HepG2 (cell line): ENCODE results near the gene WDR62. TPM values are rescaled to one million over a fixed set of nuclear protein-coding genes. Genes with fewer than 3 reads are reported as not detected.

ENCODE experiments used
- ATAC-seq: fragments of 200-7000 bp; cut with Tn5 transposase; 3 replicates; pipeline ENCODE4 v1.9.1; 2020; ENCODE audit warnings: mild to moderate bottlenecking, moderate library complexity
- BruUV-seq: library from RNA; stranded (reverse); fragments of 400-500 nt; replicated peaks from 2 replicates; lab custom pipeline; 2021; lab: Mats Ljungman, UMichigan
- CTCF ChIA-PET: fragments of 300-600 bp; formaldehyde crosslinking; extraction: SDS; loops from one replicate; lab custom pipeline; 2021; ENCODE audit warnings: low total read pairs, inconsistent platforms, low intra/inter-chr PET ratio; lab: Yijun Ruan, JAX
- POLR2A ChIA-PET: fragments of 350-600 bp; sonication (Branson Sonifier 250); formaldehyde crosslinking; loops from one replicate; lab custom pipeline; 2020; ENCODE audit warnings: antibody characterized with exemption, inconsistent platforms; lab: Yijun Ruan, JAX
- DNase-seq: peaks from one replicate; pipeline ENCODE4 v3.0.0-alpha.2; 2015; ENCODE audit warnings: low spot score
- FAIRE-seq: peaks from 3 replicates; lab custom pipeline; 2011; peaks lifted over from hg19 to GRCh38; lab: Jason Lieb, UNC
- H2AFZ ChIP-seq: one replicate; pipeline ENCODE4 v1.6.1; 2011; ENCODE audit warnings: low read length, inconsistent platforms
- H3K27ac ChIP-seq: fragments of 300-600 bp; 3 replicates; pipeline ENCODE4 v1.8.0; 2011; ENCODE audit warnings: mixed run types, mild to moderate bottlenecking, mixed read lengths, low read length, inconsistent platforms; ENCODE audit not compliant: insufficient read depth; ENCODE audit errors: extremely low read length
- H3K27me3 ChIP-seq, 2 experiments: fragments of 200-600 bp in 1 of 2; 2 replicates in 1 of 2; 3 replicates in 1 of 2; pipeline versions ENCODE4 v1.6.0 to v1.8.0; 2011; ENCODE audit warnings: low read length in 2 of 2, mild to moderate bottlenecking in 2 of 2, moderate library complexity in 2 of 2, inconsistent platforms in 1 of 2; ENCODE audit not compliant: insufficient read depth in 2 of 2, control insufficient read depth in 1 of 2
- H3K36me3 ChIP-seq, 2 experiments: fragments of 200-600 bp in 1 of 2; replicated peaks in 1 of 2; 2 replicates in 1 of 2; 3 replicates in 1 of 2; pipeline versions ENCODE4 v1.5.1 to v1.8.0; 2011; ENCODE audit warnings: low read length in 2 of 2, inconsistent platforms in 1 of 2; ENCODE audit not compliant: insufficient read depth in 2 of 2, control insufficient read depth in 1 of 2
- H3K4me1 ChIP-seq: 2 replicates; pipeline ENCODE4 v1.5.1; 2012; ENCODE audit warnings: low read length, inconsistent platforms; ENCODE audit not compliant: insufficient read depth
- H3K4me2 ChIP-seq: 2 replicates; pipeline ENCODE4 v1.6.0; 2011; ENCODE audit warnings: low read depth, low read length, inconsistent platforms
- H3K4me3 ChIP-seq, 3 experiments: fragments of 200-600 bp in 1 of 3; sonication (generic), shearing (Covaris generic) in 1 of 3; replicated peaks in 1 of 3; 2 replicates each; pipeline ENCODE4 v1.5.1; 2011 to 2016; ENCODE audit warnings: low read length in 3 of 3, inconsistent platforms in 2 of 3, low read depth in 2 of 3, mild to moderate bottlenecking in 2 of 3, control low read depth in 1 of 3, mixed read lengths in 1 of 3; ENCODE audit not compliant: insufficient read depth in 1 of 3
- H3K79me2 ChIP-seq: one replicate; pipeline ENCODE4 v1.6.1; 2011; ENCODE audit warnings: low read length, inconsistent platforms; ENCODE audit not compliant: insufficient read depth
- H3K9ac ChIP-seq: 2 replicates; pipeline ENCODE4 v1.6.0; 2011; ENCODE audit warnings: mild to moderate bottlenecking, low read depth, low read length, inconsistent platforms; ENCODE audit not compliant: insufficient read depth
- H3K9me3 ChIP-seq: 2 replicates; pipeline ENCODE4 v1.5.1; 2012; ENCODE audit warnings: mild to moderate bottlenecking, low read length
- H4K20me1 ChIP-seq: 2 replicates; pipeline ENCODE4 v1.6.0; 2011; ENCODE audit warnings: inconsistent platforms, mild to moderate bottlenecking, low read length, moderate library complexity; ENCODE audit not compliant: insufficient read depth
- AGO2 ChIP-seq: fragments of 200-400 bp; formaldehyde crosslinking; optimal IDR thresholded peaks from 2 replicates; pipeline ENCODE3; 2017; ENCODE audit warnings: mild to moderate bottlenecking, low read depth, low read length, moderate library complexity
- ARNT ChIP-seq: fragments of 450-650 bp; IDR thresholded peaks from 2 replicates; pipeline ENCODE4 v1.6.1; 2017
- CBX1 ChIP-seq: IDR thresholded peaks from one replicate; pipeline ENCODE4 v1.6.1; 2016; ENCODE audit warnings: antibody characterized with exemption, low read depth
- MZF1 ChIP-seq: sonication (generic); formaldehyde crosslinking; IDR thresholded peaks from 2 replicates; pipeline ENCODE4 v1.8.1; 2023; ENCODE audit warnings: mild to moderate bottlenecking, missing genetic modification reagents, borderline replicate concordance
- ZNF549 ChIP-seq: sonication (generic); formaldehyde crosslinking; IDR thresholded peaks from 2 replicates; pipeline ENCODE4 v1.5.0; 2020; ENCODE audit warnings: missing genetic modification reagents
- ZNF629 ChIP-seq: sonication (generic); formaldehyde crosslinking; conservative IDR thresholded peaks from 2 replicates; pipeline ENCODE4 v1.5.0; 2020; ENCODE audit warnings: missing genetic modification reagents
- WGBS: methylation state at CpG from one replicate; pipeline ENCODE4 v1.1.6; 2017; ENCODE audit warnings: low lambda C conversion rate; 5-methylcytosine and 5-hydroxymethylcytosine counted together
- in situ Hi-C: cut with HindIII; loops from 2 replicates; pipeline ENCODE4 v1.10.0; 2017; ENCODE audit warnings: low pct_unique_long_range_greater_than_20kb; ENCODE audit not compliant: extremely low pct_ligation_motif_present
- intact Hi-C: fragments of 100-400 bp; cut with micrococcal nuclease; formaldehyde crosslinking; loops from one replicate; pipeline ENCODE4 v1.10.0; 2022; ENCODE audit not compliant: unreplicated experiment
- polyA plus RNA-seq, 8 experiments: library from polyadenylated mRNA; depleted of rRNA in 3 of 8; stranded (reverse) in 7 of 8; unstranded in 1 of 8; fragments of >200 nt; fragmentation: Illumina TruSeq in 4 of 8; extraction: Trizol in 4 of 8; gene quantifications; 2 replicates each; pipeline versions ENCODE4 v1.2.1 to v1.2.3, GENCODE V29; 2011 to 2016; ENCODE audit warnings: low read depth in 4 of 8, missing spikeins in 1 of 8, mixed read lengths in 1 of 8; ENCODE audit not compliant: insufficient read depth in 1 of 8
- total RNA-seq, 5 experiments: library from RNA; depleted of rRNA; stranded (reverse); fragments of >200 nt; fragmentation: Illumina TruSeq; extraction: Trizol; gene quantifications; 2 replicates each; pipeline ENCODE4 v1.2.3, GENCODE V29; 2016; ENCODE audit warnings: low read depth in 1 of 5
- TF ChIP-seq, protein P1 (sequence below): sonication (generic); formaldehyde crosslinking; IDR thresholded peaks from 2 replicates; pipeline ENCODE4 v1.4.0; 2020; ENCODE audit warnings: missing genetic modification reagents
- TF ChIP-seq, protein P2 (sequence below): sonication (generic); formaldehyde crosslinking; IDR thresholded peaks from 2 replicates; pipeline ENCODE4 v1.5.1; 2020; ENCODE audit warnings: missing genetic modification reagents, mild to moderate bottlenecking, borderline replicate concordance
- TF ChIP-seq, protein P3 (sequence below): sonication (generic); formaldehyde crosslinking; IDR thresholded peaks from 2 replicates; pipeline ENCODE4 v1.9.0; 2021; ENCODE audit warnings: missing genetic modification reagents, borderline replicate concordance

The WDR62 gene
- total and polyA plus RNA-seq, 2 of the 13 experiments (the other 11 are each of a cell fraction or from before 2014, with no cell fraction given): 5.8 to 12.5 TPM

DNA sequence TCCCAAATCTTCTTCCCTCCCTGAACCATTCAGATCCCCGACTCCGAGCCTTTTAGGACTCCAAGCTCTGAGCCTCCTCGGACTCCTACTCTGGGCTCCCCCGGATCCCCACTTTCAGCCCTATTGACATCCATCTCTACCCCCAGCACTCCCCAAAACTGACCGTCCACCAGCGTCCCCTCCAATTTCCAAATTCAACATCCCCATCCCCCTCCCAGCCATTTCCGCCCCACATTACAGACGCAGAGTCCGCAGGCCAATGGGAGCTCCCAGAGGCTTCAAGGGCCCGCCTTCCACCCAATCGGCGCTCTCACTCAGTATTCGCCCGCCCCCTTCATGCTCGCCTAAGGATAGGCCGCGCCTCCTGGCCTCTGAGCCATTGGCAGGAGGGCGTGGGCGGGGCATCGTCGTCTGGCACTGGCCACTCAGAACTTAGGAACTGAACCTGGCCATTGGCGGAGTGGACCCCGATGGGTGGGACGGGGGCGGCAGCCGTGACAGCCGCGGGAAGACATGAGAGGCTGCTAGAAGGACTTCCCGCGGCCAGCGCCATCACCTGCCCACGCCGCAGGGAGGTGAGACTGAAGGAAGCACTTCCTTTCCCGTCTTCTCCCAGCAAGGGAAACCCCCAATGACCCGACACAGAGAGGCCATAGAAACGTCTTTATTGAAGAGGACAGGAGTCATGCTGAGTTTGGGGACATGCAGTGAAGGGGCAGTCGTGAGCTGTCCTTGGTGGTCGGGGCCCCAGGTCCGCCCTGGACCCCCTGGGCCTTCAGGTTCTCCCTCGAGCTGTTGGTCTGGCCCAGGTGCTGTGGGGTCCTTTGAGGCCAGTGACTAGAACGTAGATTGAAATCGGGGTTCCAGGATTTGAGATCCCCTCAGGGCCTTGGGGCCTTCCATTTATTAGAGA is 40.4 kb upstream of the WDR62 start, which contains the start of gene ALKBH6 (continued):
- TF ChIP-seq, protein P1, sequence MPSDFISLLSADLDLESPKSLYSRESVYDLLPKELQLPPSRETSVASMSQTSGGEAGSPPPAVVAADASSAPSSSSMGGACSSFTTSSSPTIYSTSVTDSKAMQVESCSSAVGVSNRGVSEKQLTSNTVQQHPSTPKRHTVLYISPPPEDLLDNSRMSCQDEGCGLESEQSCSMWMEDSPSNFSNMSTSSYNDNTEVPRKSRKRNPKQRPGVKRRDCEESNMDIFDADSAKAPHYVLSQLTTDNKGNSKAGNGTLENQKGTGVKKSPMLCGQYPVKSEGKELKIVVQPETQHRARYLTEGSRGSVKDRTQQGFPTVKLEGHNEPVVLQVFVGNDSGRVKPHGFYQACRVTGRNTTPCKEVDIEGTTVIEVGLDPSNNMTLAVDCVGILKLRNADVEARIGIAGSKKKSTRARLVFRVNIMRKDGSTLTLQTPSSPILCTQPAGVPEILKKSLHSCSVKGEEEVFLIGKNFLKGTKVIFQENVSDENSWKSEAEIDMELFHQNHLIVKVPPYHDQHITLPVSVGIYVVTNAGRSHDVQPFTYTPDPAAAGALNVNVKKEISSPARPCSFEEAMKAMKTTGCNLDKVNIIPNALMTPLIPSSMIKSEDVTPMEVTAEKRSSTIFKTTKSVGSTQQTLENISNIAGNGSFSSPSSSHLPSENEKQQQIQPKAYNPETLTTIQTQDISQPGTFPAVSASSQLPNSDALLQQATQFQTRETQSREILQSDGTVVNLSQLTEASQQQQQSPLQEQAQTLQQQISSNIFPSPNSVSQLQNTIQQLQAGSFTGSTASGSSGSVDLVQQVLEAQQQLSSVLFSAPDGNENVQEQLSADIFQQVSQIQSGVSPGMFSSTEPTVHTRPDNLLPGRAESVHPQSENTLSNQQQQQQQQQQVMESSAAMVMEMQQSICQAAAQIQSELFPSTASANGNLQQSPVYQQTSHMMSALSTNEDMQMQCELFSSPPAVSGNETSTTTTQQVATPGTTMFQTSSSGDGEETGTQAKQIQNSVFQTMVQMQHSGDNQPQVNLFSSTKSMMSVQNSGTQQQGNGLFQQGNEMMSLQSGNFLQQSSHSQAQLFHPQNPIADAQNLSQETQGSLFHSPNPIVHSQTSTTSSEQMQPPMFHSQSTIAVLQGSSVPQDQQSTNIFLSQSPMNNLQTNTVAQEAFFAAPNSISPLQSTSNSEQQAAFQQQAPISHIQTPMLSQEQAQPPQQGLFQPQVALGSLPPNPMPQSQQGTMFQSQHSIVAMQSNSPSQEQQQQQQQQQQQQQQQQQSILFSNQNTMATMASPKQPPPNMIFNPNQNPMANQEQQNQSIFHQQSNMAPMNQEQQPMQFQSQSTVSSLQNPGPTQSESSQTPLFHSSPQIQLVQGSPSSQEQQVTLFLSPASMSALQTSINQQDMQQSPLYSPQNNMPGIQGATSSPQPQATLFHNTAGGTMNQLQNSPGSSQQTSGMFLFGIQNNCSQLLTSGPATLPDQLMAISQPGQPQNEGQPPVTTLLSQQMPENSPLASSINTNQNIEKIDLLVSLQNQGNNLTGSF (CRISPR knock-in tag): no peak
- TF ChIP-seq, all 625 proteins: peak for 115

DNA sequence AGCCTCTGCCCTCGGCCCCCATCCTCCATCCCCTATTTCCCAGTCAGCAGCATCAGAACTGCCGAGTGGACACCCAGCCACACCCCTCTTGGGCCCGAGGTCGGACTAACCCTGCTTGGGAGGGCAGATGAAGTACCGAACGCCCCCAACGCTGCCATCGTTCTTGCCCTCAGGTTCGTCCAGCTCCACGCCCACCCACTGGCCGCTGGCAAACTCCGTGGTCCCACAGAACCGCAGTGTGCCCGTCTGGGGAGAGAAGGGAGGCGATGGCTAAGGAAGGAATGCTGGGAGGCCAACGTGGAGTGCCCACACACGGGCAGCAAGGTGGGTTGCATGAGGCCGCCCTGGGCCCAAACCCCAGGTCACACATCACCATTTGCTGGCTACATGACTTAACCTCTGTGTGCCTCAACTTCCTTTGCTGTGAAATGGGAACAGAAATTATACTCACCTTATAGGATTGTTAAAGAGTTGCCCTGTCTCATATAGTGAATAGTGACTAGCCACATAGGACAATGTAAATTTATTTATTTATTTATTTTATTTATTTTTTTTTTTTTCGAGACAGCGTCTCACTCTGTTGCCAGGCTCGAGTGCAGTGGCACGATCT is 35.5 kb upstream of the WDR62 start:
- H3K9ac ChIP-seq: no peak overlapping the region
- in situ Hi-C loops (no loop called here), intact Hi-C loops (no loop called here)
- TF ChIP-seq ZNF549 (CRISPR knock-in tag) (no peak), MZF1 (CRISPR knock-in tag) (no peak), CBX1 (no peak), ARNT (no peak), ZNF629 (CRISPR knock-in tag) (peak; percentile 71), AGO2 (peak; percentile 50)
- TF ChIP-seq, protein P2, sequence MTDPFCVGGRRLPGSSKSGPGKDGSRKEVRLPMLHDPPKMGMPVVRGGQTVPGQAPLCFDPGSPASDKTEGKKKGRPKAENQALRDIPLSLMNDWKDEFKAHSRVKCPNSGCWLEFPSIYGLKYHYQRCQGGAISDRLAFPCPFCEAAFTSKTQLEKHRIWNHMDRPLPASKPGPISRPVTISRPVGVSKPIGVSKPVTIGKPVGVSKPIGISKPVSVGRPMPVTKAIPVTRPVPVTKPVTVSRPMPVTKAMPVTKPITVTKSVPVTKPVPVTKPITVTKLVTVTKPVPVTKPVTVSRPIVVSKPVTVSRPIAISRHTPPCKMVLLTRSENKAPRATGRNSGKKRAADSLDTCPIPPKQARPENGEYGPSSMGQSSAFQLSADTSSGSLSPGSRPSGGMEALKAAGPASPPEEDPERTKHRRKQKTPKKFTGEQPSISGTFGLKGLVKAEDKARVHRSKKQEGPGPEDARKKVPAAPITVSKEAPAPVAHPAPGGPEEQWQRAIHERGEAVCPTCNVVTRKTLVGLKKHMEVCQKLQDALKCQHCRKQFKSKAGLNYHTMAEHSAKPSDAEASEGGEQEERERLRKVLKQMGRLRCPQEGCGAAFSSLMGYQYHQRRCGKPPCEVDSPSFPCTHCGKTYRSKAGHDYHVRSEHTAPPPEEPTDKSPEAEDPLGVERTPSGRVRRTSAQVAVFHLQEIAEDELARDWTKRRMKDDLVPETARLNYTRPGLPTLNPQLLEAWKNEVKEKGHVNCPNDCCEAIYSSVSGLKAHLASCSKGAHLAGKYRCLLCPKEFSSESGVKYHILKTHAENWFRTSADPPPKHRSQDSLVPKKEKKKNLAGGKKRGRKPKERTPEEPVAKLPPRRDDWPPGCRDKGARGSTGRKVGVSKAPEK (CRISPR knock-in tag): no peak
- TF ChIP-seq, protein P3, sequence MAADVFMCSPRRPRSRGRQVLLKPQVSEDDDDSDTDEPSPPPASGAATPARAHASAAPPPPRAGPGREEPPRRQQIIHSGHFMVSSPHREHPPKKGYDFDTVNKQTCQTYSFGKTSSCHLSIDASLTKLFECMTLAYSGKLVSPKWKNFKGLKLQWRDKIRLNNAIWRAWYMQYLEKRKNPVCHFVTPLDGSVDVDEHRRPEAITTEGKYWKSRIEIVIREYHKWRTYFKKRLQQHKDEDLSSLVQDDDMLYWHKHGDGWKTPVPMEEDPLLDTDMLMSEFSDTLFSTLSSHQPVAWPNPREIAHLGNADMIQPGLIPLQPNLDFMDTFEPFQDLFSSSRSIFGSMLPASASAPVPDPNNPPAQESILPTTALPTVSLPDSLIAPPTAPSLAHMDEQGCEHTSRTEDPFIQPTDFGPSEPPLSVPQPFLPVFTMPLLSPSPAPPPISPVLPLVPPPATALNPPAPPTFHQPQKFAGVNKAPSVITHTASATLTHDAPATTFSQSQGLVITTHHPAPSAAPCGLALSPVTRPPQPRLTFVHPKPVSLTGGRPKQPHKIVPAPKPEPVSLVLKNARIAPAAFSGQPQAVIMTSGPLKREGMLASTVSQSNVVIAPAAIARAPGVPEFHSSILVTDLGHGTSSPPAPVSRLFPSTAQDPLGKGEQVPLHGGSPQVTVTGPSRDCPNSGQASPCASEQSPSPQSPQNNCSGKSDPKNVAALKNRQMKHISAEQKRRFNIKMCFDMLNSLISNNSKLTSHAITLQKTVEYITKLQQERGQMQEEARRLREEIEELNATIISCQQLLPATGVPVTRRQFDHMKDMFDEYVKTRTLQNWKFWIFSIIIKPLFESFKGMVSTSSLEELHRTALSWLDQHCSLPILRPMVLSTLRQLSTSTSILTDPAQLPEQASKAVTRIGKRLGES (CRISPR knock-in tag): no peak
- no peak for FAIRE-seq
- peaks cover 2 to 9% of the 10 kb centered on the region in 2 experiments; a peak in 4 of 5 replicates for H3K36me3 ChIP-seq
- H3K4me2 ChIP-seq: no peak overlapping the region
- H3K9me3 ChIP-seq: no peaks in the 10 kb centered on the region
- H3K27me3 ChIP-seq: no peaks in the 10 kb centered on the region
- WGBS: 95% methylated on average over 22 of the region's 22 CpGs
- H3K4me3 ChIP-seq: no peak overlapping the region
- ATAC-seq: no peak
- peaks cover 10% of the 10 kb centered on the region for H3K79me2 ChIP-seq
- no peaks in the 10 kb centered on the region for H4K20me1 ChIP-seq
- ChIA-PET POLR2A (no interaction called here), CTCF (no interaction called here)
- no peak overlapping the region for H2AFZ ChIP-seq
- H3K27ac ChIP-seq: no peak overlapping the region
- H3K4me1 ChIP-seq: peaks cover 16% of the 10 kb centered on the region
- no TSS peak for BruUV-seq
- DNase-seq: no peak
